Smooth muscle cell (in vitro differentiated cells): Measurements from ENCODE around the gene CYGB. TPM values are rescaled to one million over a fixed set of nuclear protein-coding genes. Genes with fewer than 3 reads are reported as not detected.

Source experiments
- DNase-seq: peaks from one replicate; lab custom pipeline; 2025; ENCODE audit not compliant: unreplicated experiment; lab: John Stamatoyannopoulos, UW
- H2AFZ ChIP-seq: fragments of 200-600 bp; sonication (generic); 2 replicates; pipeline ENCODE4 v1.6.0; 2016; ENCODE audit warnings: antibody characterized with exemption, low read depth, mild to moderate bottlenecking
- H3F3A ChIP-seq: fragments of 200-600 bp; sonication (generic); 2 replicates; pipeline ENCODE4 v1.6.0; 2017; ENCODE audit warnings: antibody characterized with exemption, low read depth
- H3K27ac ChIP-seq: fragments of 200-600 bp; sonication (generic); 2 replicates; pipeline ENCODE4 v1.5.1; 2016; ENCODE audit warnings: low read depth, mild to moderate bottlenecking
- H3K27me3 ChIP-seq: fragments of 200-600 bp; sonication (generic); 2 replicates; pipeline ENCODE4 v1.6.1; 2016; ENCODE audit warnings: low read depth, mild to moderate bottlenecking
- H3K36me3 ChIP-seq: fragments of 200-600 bp; sonication (generic); 2 replicates; pipeline ENCODE4 v1.5.1; 2016; ENCODE audit warnings: low read depth
- H3K4me1 ChIP-seq: fragments of 200-600 bp; sonication (generic); 2 replicates; pipeline ENCODE4 v1.5.1; 2016; ENCODE audit warnings: low read depth
- H3K4me2 ChIP-seq: fragments of 200-600 bp; sonication (generic); 2 replicates; pipeline ENCODE4 v1.6.0; 2016; ENCODE audit warnings: mild to moderate bottlenecking
- H3K4me3 ChIP-seq: fragments of 200-600 bp; sonication (generic); 2 replicates; pipeline ENCODE4 v1.5.1; 2016; ENCODE audit warnings: mild to moderate bottlenecking
- H3K79me2 ChIP-seq: fragments of 200-600 bp; sonication (generic); 2 replicates; pipeline ENCODE4 v1.6.0; 2016; ENCODE audit warnings: low read depth, mild to moderate bottlenecking
- H3K9ac ChIP-seq: fragments of 200-600 bp; sonication (generic); 2 replicates; pipeline ENCODE4 v1.6.0; 2016; ENCODE audit warnings: low read depth
- H3K9me3 ChIP-seq: fragments of 200-600 bp; sonication (generic); replicated peaks from 2 replicates; pipeline ENCODE4 v1.5.1; 2016; ENCODE audit warnings: low read depth
- H4K20me1 ChIP-seq: fragments of 200-600 bp; sonication (generic); 2 replicates; pipeline ENCODE4 v1.6.0; 2016; ENCODE audit warnings: low read depth
- WGBS: methylation state at CpG from one replicate; pipeline ENCODE4 v1.1.7; 2016; ENCODE audit warnings: low lambda C conversion rate; 5-methylcytosine and 5-hydroxymethylcytosine counted together
- polyA plus RNA-seq: library from polyadenylated mRNA; unstranded; fragments of >200 nt; fragmentation: Nextera tagmentation; extraction: Ambion mirVana; gene quantifications from 2 replicates; pipeline ENCODE4 v1.2.1, GENCODE V29; 2016
- total RNA-seq: library from RNA; depleted of rRNA; stranded (reverse); fragments of >200 nt; gene quantifications from 2 replicates; pipeline ENCODE4 v1.2.3, GENCODE V29; 2014
- TF ChIP-seq, protein P1 (sequence below): fragments of 200-600 bp; sonication (generic); IDR thresholded peaks from 2 replicates; pipeline ENCODE4 v1.5.1; 2017; ENCODE audit warnings: borderline replicate concordance, mild to moderate bottlenecking, antibody characterized with exemption; ENCODE audit not compliant: insufficient read depth, poor library complexity, severe bottlenecking

The CYGB gene
- total and polyA plus RNA-seq, 2 experiments from 2014 or later = 13.9 to 22.2 TPM

DNA sequence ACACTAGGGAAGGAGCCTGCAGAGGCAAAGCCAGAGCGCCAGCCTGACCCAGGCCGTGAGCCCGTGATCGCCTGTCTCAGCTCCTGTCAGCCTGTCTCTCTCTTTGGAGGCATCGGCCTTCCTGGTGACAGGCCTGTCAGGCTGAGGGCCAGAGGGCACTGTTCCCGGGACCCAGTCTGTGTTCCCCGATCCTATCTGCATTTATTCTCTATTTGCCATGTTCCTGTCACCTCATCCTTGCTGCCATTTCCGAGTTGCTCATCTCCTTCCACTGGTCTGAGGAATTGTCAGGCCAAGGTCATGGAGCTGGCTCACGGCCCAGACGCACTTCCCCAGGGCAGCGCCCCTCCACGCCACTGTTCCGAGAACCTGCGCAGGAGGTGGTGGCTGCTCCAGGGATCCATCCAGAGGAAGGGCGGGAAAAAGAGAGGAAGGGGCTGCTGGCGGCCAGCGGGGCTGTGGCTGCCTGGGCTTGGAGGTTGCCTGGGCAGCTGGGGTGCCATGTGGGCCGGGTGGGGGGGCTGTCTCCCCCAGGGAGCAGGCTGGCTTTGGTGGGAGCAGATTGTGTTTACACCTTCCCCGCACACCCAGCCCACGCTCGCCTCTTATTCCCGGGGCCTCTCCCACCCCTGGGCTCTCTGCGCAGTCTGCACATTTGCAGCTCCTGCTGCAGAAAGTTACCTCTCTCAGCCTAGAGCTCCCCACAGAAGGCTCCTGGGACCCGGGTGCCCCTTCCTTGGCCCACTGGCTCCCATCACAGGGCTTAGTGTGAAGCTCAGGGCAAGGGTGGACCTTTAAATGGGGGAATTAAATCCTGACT is 7.2 kb upstream of the CYGB start:
- Histone ChIP-seq H3K27me3 (no peaks in the 10 kb centered on the region), H3K27ac (no peak overlapping the region), H3F3A (peaks cover 6% of the 10 kb centered on the region), H3K79me2 (no peaks in the 10 kb centered on the region), H3K4me1 (peaks cover 16% of the 10 kb centered on the region), H2AFZ (no peak overlapping the region), H3K9me3 (no peaks in the 10 kb centered on the region), H3K9ac (peak overlapping the region; percentile 3), H3K4me2 (peak overlapping the region; percentile 75), H4K20me1 (no peaks in the 10 kb centered on the region), H3K36me3 (no peaks in the 10 kb centered on the region), H3K4me3 (no peak overlapping the region)
- TF ChIP-seq, protein P1, sequence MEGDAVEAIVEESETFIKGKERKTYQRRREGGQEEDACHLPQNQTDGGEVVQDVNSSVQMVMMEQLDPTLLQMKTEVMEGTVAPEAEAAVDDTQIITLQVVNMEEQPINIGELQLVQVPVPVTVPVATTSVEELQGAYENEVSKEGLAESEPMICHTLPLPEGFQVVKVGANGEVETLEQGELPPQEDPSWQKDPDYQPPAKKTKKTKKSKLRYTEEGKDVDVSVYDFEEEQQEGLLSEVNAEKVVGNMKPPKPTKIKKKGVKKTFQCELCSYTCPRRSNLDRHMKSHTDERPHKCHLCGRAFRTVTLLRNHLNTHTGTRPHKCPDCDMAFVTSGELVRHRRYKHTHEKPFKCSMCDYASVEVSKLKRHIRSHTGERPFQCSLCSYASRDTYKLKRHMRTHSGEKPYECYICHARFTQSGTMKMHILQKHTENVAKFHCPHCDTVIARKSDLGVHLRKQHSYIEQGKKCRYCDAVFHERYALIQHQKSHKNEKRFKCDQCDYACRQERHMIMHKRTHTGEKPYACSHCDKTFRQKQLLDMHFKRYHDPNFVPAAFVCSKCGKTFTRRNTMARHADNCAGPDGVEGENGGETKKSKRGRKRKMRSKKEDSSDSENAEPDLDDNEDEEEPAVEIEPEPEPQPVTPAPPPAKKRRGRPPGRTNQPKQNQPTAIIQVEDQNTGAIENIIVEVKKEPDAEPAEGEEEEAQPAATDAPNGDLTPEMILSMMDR = no peak
- no peak for DNase-seq
- 74% methylated on average over 23 of the region's 24 CpGs for WGBS

- H3K9me3 ChIP-seq = no peaks in the 10 kb centered on the region
- no peak overlapping the region for H3K4me3 ChIP-seq
- no peaks in the 10 kb centered on the region for H3K36me3 ChIP-seq
- H3K4me1 ChIP-seq = peaks cover 16% of the 10 kb centered on the region
- H3F3A ChIP-seq = peaks cover 6% of the 10 kb centered on the region
- H2AFZ ChIP-seq = no peak overlapping the region
- H3K9ac ChIP-seq = peak overlapping the region; percentile 3
- H3K27me3 ChIP-seq = no peaks in the 10 kb centered on the region
- no peaks in the 10 kb centered on the region for H3K79me2 ChIP-seq
- no peak overlapping the region for H3K27ac ChIP-seq
- 10% methylated on average over 21 of the region's 22 CpGs for WGBS
- H4K20me1 ChIP-seq = no peaks in the 10 kb centered on the region
- DNase-seq = peak; percentile 18
- TF ChIP-seq, protein P1 = no peak
- peak overlapping the region; percentile 75 for H3K4me2 ChIP-seq
These were observed 6.5 kb upstream of the CYGB start for GRCh38 chr17:76543826-76544545.

DNA sequence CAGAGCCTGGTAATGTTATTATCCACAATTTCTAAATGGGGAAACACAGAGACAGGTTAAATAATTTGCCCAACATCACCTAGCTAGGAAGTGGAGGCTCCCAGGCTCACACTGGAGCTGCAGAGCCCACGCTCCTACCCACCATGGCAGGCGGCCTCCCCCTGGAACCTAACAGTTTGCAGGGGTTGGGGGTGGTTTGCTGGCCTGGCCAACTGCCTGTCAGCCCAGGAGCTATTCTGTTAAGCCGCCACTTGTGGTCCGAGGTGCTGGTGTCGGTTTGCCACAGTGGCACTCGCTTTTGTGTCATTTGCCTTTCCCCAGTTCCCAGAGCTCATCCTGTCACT is 5.9 kb upstream of the CYGB start:
- peaks cover 22% of the 10 kb centered on the region for H3K4me1 ChIP-seq
- H2AFZ ChIP-seq = no peak overlapping the region
- H3K27ac ChIP-seq = no peak overlapping the region
- H3K36me3 ChIP-seq = no peaks in the 10 kb centered on the region
- no peaks in the 10 kb centered on the region for H3K9me3 ChIP-seq
- no peaks in the 10 kb centered on the region for H4K20me1 ChIP-seq
- no peaks in the 10 kb centered on the region for H3K27me3 ChIP-seq
- peaks cover 6% of the 10 kb centered on the region for H3F3A ChIP-seq
- TF ChIP-seq, protein P1 = no peak
- WGBS = 30% methylated on average over 6 of the region's 6 CpGs
- H3K4me3 ChIP-seq = no peak overlapping the region
- no peaks in the 10 kb centered on the region for H3K79me2 ChIP-seq
- no peak overlapping the region for H3K9ac ChIP-seq
- peak overlapping the region; percentile 75 for H3K4me2 ChIP-seq
- DNase-seq = no peak
